NCI-H2029 treated with DMSO at 0.1 percent for 48 hours (cell line): ENCODE data around the gene C16orf96.

Experiments
- DNase-seq: peaks from one replicate; lab custom pipeline; 2025; lab: John Stamatoyannopoulos, UW

The C16orf96 gene

DNA sequence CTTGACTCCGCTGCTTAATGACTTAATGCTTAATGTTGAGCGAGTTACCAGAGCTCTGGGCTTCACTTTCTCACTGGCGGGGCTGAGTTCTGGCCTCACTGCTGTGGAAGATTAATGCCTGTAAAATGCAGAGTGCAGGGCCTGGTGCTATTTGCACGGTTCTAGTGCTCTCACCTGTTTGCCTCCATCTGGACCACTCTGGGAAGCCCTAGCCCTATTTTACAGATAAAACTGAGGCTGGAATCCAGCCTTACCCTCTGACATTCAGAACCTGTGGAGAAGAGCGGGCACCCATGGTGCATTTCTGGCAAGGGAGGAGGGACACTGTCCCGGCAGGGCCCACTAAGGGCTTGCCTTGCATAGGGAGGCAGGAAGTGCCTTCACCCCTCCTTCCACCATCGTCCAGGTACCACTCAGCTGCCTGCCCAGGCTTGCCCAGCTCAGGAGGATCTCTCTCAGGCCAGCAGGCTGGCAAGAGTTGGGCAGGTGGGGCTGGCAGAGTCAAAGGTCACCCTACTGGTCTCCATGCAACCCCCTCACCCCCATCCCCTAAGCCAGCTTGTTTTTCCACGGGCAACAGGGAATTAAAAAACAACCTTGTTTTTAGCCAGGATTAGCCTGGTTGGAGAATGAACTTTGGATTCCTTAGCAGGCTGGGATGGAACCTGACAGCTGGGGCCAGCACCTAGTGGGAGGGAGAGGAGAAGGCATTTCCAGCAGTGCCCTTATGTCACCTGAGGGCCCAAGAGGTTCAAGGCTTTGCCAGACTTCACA is 62.7 kb downstream of the C16orf96 start:
- DNase-seq: no peak

DNA sequence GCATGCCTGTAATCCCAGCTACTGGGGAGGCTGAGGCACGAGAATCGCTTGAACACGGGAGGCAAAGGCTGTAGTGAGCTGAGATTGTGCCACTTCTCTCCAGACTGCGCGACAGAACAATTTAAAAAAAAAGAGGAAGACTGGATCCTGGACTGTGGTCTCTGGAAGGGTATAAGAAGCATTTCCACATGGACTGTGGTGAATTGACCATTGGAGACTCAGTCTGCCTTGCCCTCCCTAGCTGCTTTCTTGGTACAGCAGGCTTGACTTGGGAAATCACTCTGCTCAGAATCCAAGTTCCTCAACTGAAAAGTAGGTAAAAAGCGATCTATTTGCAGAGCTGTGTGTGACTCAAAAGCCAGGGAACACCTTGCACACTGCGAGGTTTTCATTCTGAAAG is 67.5 kb downstream of the C16orf96 start:
- no peak for DNase-seq

DNA sequence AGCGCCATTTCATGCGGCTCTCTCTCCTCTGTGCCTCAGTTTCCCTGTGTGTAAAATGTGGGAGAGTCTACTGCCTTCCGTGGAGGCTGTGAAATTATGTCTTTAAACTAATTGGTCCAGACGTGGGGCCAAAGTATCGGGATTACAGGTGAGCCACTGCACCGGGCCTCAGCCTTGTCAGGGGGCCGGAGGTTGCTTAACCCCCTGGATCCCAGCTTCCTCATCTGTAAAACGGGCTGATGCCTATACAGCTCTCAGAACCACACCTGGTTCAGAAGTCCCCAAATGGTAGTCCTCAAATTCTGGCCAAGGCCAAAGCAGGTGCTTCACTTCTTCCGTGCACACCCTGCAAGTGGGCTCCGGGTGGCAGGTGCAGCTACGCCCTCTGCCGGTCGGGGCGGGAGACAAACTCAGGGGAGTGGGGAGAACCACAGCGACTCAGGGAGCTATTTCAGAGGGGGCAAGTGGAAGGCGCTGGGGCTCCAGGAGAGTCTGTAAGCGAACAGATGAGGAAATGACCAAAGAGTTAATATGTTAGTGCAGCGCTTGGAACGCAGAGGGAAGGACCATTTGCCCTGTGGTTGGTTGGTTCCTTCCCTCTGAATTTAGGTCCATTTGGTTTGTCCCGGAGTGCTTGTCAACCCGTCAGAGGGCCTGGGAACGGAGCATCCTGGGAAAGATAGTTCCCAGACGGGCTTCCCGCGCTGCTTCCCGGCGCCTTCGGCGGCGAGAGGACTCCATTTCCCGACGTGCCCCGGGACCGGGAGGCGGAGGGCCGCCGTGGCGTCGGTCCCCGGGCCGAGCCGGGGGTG is 68.1 kb downstream of the C16orf96 start, which contains the start of gene MGRN1:
Gene MGRN1, plus strand, starts transcription at position 812 of the 812 bp plus-strand sequence. CDS start 135 bp downstream, outside the sequence.
- peak; percentile 83 for DNase-seq

DNA sequence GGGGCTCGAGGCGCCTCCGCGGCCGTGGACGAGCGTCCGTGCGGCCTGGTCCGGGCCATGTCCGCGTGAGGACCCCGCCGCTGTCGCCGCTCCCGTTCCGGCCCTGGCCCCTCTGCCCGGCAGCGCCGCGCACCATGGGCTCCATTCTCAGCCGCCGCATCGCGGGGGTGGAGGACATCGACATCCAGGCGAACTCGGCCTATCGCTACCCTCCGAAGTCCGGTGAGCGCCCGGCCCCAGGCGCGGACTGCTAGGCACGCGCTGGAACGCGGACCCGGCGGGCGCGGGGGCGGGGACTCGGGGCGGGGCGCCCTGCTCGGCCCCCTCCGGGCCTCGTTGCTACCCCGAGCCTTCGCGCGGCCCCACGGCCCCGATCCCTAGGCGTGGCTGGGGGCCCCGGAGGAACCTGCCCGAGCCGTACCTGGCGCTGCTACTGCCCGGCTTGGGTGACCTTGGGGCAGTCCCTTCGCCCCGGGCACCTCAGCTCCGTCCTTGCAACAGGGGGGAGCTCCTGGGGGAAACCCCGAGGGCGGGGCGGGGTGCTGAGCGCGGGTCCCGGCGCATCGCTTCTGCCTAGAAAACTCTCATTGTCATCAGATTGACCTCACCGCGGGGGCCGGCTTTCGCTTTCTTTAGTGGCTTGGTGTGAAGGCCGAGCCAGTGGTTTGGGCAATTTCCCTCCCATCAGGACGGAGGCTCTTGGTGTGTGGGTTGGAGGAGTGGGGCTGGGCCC is 68.9 kb downstream of the C16orf96 start:
- no peak for DNase-seq

DNA sequence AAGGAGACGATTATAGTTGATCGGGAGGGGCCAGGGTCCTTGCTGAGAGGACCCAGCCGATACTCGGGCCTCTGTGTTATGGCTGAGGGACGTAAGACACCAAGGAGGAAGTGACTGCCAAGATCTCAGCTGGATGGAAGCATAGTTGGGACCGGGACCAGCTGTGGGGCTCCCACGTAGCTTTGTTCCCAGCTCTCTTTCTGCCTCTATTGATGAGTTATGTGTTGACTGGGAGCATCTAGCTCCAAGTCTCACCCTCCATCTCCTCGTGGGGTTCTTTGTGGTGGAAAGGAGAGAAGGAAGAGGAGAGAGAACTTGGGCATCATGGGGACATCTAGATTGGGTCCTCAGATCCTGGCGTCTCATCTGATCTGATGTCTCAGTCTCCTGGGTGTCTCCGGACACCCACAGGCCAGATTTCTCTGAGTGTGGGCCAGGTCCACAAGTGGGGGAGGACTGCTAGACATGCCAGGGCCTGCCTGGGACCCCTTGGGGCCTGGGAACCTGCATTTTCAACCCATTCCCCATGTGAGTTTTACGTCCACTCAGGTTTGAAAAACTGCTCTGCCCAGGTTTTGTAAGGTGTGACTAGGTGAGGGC is 69.5 kb downstream of the C16orf96 start:
- DNase-seq: no peak

DNA sequence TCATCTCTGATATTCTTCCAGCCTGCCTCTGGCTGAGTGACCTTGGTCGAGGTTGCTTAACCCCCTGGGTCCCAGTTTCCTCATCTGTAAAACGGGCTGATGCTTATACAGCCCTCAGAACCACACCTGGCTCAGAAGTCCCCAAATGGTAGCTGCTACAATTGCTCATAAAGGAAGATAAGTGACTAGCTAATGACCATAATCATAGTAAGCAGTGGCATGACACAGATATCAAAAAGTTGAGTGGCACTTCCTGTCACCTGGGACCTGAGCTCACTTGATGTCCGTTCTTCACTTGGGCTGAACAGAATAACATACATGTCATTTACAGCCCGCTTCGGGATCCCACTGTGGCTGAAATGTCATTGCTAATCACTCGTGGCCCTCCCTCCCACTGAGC is 70.3 kb downstream of the C16orf96 start:
- no peak for DNase-seq

DNA sequence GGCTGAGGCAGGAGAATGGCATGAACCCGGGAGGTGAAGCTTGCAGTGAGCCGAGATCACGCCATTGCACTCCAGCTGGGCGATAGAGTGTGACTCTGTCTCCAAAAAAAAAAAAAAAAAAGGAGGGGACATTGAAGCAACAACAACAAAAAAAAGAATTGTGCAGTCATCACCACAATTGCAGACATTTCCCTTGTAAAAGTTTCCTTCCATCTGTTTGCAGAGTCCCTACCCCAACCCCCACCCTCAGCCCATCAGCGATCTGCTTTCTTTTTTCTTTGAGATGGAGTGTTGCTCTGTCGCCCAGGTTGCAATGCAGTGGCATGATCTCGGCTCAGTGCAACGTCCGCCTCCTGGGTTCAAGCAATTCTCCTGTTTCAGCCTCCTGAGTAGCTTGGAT is 72.1 kb downstream of the C16orf96 start:
- no peak for DNase-seq

DNA sequence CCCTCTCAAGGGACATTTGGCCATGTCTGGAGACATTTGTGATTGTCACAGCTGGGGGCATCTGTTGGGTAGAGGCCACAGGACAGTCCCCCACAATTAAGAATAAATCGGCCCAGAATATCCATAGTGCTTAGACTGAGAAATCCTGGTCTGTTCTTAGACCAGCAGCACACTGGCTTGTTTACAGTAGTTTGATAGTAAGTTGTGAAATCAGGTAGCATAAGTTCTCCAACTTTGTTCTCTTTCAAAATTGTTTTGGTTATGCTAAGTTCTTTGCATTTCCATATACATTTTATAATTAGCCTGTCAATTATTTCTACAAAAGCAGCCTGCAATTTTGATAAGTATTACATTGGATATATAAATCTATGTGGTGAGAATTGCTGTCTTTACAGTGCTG is 75.3 kb downstream of the C16orf96 start:
- no peak for DNase-seq

DNA sequence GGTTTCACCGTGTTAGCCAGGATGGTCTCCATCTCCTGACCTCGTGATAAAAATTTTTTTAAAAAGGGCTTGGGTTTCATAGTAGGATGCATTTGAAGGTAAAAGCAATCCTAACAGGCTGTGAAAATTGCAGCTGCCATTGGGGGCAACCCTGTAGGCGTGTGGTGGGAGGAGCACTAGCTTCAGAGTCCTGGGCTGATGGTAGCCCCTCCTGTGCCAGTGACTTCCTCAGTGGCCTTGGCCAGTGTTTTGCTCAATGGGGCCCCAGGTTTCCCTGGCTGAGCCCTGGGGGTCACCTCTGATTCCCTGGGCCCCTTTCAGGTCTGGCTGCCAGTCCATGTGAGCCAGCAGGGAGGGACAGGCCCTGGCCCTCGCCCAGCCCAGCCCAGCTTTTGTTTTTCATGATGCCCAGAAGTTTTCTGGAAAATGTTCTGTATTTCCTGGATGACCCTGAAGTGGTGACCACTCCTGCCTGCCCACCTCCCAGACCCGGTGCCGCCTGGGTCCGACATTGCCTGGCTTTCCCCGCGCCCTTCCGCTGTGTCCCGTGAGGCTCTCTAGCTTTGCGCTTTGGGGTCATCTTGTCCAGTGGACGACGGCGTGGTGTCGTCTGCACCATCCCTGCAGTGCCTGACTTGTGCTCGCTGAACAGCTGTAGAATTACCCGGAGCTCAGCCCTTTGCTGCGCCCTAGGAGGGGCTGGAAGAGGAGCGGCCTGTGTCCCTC is 77.9 kb downstream of the C16orf96 start:
- DNase-seq: no peak

DNA sequence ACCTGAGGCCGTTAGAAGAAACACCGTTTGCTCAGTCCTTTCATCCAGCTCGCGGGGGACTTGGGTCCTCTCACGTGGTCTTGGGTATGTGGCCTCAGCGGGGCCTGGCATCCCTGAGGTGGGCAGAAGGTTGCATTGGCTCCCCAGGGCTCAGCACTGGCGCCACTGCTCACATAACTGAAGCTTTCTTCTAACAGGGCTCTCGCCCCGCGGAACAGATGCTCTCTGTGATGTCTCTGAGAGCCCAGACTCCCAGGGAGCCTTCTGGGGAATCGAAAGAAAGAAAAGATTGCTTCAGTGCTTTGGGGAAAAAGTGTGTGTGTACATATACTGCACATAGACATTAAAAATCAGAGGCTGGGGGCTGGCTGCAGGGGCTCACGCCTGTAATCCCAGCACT is 78.6 kb downstream of the C16orf96 start:
- DNase-seq: no peak

DNA sequence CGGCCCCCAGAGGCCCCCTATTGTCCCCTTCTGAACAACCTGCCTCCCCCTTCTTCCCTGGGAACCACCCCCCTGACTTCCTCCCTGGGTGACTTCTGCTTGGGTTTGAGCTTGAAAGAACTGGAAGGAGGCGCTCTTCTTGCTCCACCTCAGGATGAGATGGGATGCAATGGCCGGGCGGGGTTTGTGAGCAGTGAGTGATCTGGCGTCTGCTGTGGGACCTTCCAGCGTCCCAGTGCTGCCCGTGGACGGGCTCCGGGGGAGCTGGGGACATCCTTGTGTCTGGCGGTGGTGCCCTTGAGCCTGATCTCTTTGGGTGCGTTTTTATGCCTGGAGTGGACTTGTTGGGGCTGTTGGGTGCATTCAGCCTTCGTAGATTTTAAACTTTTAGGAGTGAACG is 80.1 kb downstream of the C16orf96 start:
- no peak for DNase-seq

DNA sequence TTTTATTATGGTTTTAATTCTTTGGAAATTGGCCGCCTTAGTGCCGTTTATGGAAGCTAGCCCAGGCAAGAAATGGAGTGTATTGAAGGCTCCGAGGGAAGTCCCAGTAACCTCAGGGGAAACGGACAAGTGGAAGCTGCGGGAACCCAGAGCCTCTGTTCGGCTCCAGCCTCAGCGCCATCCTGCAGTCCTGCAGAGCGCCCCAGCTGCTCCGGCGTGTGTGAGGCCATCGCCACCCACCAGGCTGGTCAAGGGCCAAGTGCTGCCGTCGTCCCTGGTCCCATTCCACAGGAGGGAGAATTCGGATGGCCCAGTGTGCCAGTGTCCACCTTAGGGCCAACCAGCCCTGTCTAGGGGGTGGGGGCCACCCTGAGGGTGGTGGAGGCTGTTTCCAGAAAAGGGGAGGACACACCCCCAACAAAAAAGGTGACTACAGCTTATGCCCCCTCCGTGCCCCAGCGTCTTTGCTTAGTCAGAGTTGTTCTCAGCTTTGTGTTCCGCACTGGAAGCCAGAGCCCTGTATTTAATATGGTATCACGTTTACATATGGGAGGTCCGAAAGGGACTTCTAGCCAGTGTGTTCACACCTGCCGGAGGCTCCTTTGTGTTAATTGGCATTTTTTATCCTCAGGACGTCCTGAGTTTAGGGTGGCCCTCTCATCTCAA is 81.5 kb downstream of the C16orf96 start:
- no peak for DNase-seq

DNA sequence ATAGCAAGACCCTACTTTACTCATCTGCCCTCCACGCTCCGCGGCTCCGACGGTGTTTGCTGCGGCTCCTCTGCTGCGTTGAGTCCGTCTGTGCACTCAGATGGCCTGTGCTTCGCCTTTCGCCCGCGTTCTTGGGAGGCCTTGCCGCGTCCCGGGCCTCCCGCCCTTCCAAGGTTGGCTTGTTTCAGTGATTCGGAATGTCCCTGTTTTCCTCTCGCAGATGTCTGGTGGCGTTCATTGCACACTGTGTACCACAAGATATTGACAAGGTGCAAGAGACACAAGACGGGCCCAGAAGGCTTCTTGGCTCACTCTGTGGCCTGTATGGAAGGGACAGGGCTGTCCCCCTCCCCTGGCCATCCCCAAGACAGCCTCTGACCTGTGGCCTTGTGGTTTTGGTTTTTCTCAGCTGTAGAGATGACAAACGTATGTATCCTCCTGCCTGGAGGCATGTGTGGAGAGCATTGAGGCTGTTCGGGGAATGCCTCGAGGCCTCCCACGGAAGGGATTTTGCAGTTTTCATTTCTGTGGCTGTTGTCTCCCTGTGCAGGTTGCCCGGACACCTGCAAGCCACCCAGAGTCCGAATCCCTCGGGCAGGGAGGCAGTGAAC is 83.9 kb downstream of the C16orf96 start:
- no peak for DNase-seq

DNA sequence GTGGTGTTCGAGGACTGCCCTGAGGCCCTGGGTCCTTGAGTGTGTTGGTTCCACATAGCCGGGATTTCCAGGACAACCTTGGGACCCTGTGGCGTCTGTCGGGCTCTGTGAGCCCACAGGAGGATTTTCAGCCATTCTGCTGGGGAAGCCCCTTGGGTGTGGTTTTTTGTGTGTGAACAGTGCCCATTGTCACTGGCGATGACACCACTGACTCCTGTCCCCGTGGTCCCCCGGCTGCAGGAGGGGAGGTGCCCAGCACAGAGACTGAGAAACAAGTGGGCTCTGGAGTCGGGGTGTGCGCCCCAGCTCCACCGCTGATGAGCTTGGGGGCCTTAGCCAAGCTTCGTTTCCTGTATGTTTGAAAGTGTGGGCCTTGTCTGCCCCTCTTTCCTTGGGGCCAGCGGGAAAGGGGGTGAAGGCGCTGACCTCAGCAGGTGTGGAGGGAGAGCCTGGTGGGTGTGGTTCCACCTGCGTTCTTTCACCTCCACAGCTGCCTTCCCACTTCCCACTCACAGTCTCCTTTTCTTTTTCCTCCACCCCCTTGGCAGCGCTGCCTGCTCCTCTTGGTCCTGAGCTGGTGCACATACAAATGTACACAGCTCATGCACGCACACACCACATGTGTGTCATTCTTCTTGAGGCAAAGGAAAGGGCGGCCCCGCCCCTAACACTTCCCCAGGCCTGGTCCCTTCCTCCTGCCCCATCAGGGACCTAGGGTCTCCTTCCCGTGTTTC is 84.6 kb downstream of the C16orf96 start:
- DNase-seq: no peak

DNA sequence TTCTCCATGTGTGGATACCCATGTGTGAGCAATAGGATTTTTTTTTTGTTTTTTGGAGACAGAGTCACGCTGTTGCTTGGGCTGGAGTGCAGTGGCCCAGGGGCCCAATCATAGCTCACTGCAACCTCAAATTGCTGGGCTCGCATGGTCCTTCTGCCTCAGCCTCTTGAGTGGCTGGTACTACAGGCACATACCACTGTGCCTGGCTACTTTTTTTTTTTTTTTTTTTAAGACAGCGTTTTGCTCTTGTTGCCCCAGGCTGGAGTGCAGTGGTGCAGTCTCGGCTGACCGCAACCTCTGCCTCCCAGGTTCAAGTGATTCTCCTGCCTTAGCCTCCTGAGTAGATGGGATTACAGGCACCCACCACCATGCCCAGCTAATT is 85.2 kb downstream of the C16orf96 start:
- DNase-seq: no peak

DNA sequence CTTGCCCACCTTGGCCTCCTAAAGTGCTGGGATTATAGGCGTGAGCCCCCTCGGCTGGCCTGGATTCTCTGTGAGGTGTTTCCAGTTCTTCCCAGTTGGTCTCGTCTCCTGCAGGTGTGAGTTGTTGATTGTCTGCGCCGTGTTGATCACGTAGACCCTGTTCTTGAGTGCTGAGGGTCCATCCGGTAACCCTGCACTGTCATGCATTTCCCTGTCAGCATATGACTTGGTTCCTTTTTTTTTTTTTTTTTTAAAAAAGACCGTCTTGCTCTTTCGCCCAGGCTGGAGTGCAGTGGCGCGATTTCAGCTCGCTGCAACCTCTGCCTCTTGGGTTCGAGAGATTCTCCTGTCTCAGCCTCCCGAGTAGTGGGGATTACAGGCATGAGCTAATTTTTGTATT is 85.8 kb downstream of the C16orf96 start:
- no peak for DNase-seq

DNA sequence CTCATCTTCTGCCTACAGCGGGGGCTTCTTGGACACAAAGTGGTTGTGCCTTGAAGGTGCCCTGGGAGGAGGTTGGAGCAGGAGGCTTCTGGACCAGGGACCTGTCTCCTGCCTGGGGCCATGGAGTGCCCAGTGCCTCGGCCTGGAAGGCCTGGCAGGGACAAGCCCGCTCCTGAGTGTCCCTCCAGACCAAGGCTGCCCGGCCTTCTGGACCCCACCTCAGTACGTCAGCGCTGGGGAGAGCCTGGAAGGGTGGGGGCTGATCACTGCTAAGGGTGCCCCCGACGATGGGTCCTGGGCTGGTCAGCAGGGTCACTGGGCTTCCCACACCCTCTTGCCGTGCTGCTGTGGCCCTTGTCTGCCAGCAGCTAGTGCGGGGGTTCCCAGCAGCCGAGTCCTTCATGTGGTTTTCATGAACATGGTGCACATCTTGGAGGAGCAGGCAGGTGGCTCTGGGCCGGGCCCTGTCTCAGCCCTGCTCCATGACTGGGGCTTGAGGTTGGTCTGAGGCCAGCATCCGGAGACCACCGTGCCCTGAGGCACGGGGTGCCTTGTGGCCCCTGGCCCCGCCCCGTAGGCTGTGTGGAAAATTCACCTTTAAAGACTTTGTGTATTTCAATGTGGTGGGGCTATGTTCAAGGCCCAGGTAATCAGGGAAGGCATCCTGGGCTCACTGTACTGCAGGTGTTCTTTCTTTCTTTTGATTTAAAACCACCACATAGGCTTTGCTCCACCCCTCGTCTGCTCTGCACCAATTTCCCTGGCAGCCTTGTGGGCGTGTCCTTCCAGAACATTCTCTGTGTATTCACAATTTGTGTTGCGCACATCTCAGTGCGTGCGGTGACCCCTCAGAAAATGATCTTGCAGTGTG is 90.9 kb downstream of the C16orf96 start:
- DNase-seq: no peak

DNA sequence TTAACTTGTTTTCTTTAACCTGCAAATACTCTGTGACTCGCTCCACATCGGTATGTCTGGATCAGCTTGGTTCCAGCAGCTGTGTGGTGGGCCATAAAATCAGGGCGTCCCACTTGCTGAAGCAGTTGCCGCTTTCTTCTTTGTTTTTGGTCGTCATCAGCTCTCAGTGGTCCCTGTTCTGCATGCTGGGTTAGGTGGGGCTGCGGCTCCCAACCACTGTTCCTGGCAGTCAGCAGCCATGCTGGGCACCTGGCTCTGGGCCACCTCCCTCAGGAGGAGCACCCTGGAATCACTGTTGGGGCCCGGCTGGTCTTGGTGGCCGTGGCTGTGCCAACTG is 91.5 kb downstream of the C16orf96 start:
- no peak for DNase-seq

DNA sequence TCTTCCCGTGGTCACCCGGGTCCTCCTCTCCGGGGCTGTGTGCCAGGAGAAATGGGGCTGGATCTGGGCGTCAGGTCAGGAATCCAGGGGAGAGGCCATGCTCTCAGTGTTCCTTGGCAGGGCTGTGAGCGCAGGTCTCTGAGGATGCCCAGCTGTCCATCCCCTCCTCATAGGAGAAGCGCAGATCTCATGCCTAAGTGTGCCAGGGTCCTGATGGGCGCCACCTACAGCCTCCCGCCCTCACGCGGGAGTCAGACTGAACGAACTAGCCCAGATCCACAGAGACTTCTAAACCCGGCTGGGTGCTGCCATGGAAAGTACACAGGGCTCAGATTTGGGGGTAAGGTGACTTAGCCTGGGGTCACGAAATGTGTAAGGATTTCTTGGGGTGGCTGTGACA is 92.8 kb downstream of the C16orf96 start:
- no peak for DNase-seq
